ENCODE results near the gene PEMT.

DNA sequence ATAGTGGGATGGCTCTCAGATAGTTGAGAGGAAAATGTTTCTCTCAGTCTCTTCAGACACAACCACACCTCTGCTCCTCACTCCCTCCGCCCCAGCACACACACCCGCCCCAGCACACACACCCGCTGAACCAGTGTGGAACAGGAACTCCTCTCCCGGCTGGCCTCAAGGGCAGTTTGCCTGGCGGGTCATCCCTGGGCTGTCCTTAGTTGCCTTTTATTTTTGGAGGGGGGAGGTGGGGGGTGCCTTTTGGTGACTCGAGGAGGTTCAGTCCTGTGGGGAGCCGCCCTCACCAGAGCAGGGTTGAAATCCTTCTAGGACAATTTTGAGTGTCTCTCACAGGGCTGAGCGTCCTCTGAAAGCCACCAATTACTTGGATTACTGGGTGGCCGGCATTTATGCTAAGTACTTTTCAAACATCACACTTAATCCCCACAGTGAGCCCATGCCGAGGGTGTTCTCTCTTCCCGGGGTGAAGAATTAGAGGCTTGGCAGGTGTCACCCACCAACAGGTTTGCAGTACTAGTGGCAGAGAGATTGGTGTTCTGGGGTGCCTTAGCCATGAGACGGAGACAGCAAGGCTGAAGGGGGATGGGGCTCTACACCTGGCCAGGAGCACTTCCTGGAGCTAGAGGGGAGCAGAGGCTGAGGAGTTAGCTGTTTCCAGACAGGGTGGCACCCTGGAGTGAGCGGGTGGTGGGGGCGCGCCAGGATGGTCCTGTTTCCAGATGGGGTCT, 98.1 kb downstream of the PEMT start:
- TF ChIP-seq, protein P1, sequence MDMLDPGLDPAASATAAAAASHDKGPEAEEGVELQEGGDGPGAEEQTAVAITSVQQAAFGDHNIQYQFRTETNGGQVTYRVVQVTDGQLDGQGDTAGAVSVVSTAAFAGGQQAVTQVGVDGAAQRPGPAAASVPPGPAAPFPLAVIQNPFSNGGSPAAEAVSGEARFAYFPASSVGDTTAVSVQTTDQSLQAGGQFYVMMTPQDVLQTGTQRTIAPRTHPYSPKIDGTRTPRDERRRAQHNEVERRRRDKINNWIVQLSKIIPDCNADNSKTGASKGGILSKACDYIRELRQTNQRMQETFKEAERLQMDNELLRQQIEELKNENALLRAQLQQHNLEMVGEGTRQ (IDR thresholded peaks at IDR 0.05; ENCODE audit: low read depth, low read length), result no peak
- TF ChIP-seq, protein P2, sequence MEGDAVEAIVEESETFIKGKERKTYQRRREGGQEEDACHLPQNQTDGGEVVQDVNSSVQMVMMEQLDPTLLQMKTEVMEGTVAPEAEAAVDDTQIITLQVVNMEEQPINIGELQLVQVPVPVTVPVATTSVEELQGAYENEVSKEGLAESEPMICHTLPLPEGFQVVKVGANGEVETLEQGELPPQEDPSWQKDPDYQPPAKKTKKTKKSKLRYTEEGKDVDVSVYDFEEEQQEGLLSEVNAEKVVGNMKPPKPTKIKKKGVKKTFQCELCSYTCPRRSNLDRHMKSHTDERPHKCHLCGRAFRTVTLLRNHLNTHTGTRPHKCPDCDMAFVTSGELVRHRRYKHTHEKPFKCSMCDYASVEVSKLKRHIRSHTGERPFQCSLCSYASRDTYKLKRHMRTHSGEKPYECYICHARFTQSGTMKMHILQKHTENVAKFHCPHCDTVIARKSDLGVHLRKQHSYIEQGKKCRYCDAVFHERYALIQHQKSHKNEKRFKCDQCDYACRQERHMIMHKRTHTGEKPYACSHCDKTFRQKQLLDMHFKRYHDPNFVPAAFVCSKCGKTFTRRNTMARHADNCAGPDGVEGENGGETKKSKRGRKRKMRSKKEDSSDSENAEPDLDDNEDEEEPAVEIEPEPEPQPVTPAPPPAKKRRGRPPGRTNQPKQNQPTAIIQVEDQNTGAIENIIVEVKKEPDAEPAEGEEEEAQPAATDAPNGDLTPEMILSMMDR (conservative IDR thresholded peaks at IDR 0.05; ENCODE audit: low read depth, low read length), result no peak
- TF ChIP-seq RFX5 (IDR thresholded peaks at IDR 0.05; ENCODE audit: low read depth, low read length) (no peak), FOS (IDR thresholded peaks at IDR 0.05; ENCODE audit: low read depth, low read length) (no peak), POLR2A (IDR thresholded peaks at IDR 0.05; ENCODE audit: low read depth, low read length) (no peak), MAZ (IDR thresholded peaks at IDR 0.05; ENCODE audit: borderline replicate concordance, low read depth, low read length) (no peak)

Measured in IMR-90 (cell line).